ENCODE results near the gene MAL. TPM values are rescaled to one million over a fixed set of nuclear protein-coding genes. Genes with fewer than 3 reads are reported as not detected.

MAL gene
- polyA plus RNA-seq, 1 donor from 2014 or later: not detected

- H4K20me1 ChIP-seq (ENCODE audit: insufficient read depth): no peaks in the 10 kb centered on the region
- H3K79me2 ChIP-seq (replicated peaks; ENCODE audit: insufficient read depth, low read length): no peaks in the 10 kb centered on the region
- H3F3A ChIP-seq (ENCODE audit: insufficient read depth, low read length, poor library complexity, severe bottlenecking): no peaks in the 10 kb centered on the region
- H3K4me3 ChIP-seq (ENCODE audit: low read length): no peak overlapping the region
- no peaks in the 10 kb centered on the region for H3K36me3 ChIP-seq (ENCODE audit: insufficient read depth, low read length)
- H3K4me2 ChIP-seq (ENCODE audit: low read length): no peak overlapping the region
- peaks cover 8% of the 10 kb centered on the region for H3K9me3 ChIP-seq (ENCODE audit: low read length)
- no peak overlapping the region for H3K27ac ChIP-seq (ENCODE audit: low read length)
- H3K9ac ChIP-seq (ENCODE audit: low read length): no peak overlapping the region
- no peak for TF ChIP-seq EZH2 (IDR thresholded peaks at IDR 0.05; ENCODE audit: borderline replicate concordance, insufficient read depth, low read length, poor library complexity, severe bottlenecking)
- TF ChIP-seq EP300 (conservative IDR thresholded peaks at IDR 0.05; ENCODE audit: poor library complexity, severe bottlenecking): no peak
- no peak for TF ChIP-seq CTCF (IDR thresholded peaks at IDR 0.05; ENCODE audit: poor library complexity, severe bottlenecking)
- TF ChIP-seq POLR2AphosphoS5 (IDR thresholded peaks at IDR 0.05): no peak
- no peak for TF ChIP-seq MXI1 (conservative IDR thresholded peaks at IDR 0.05; ENCODE audit: poor library complexity, severe bottlenecking)
- no peak for TF ChIP-seq REST (IDR thresholded peaks at IDR 0.05; ENCODE audit: borderline replicate concordance)
- H3K9me2 ChIP-seq (ENCODE audit: insufficient read depth, low read length): no peaks in the 10 kb centered on the region
- no peak overlapping the region for H2AFZ ChIP-seq (ENCODE audit: low read depth, low read length)
- no peaks in the 10 kb centered on the region for H3K27me3 ChIP-seq (ENCODE audit: insufficient read depth, low read depth, low read length)
Observed at GRCh38 chr2:95040426-95040825, 14.9 kb downstream of the MAL start.

- H3K4me3 ChIP-seq (ENCODE audit: low read length): no peak overlapping the region
- peaks cover 8% of the 10 kb centered on the region for H3K9me3 ChIP-seq (ENCODE audit: low read length)
- no peak overlapping the region for H3K4me2 ChIP-seq (ENCODE audit: low read length)
- no peaks in the 10 kb centered on the region for H3K27me3 ChIP-seq (ENCODE audit: insufficient read depth, low read depth, low read length)
- TF ChIP-seq EZH2 (IDR thresholded peaks at IDR 0.05; ENCODE audit: borderline replicate concordance, insufficient read depth, low read length, poor library complexity, severe bottlenecking) (no peak), RAD21 (conservative IDR thresholded peaks at IDR 0.05) (no peak), CTCF (IDR thresholded peaks at IDR 0.05; ENCODE audit: poor library complexity, severe bottlenecking) (no peak), REST (IDR thresholded peaks at IDR 0.05; ENCODE audit: borderline replicate concordance) (no peak), MXI1 (conservative IDR thresholded peaks at IDR 0.05; ENCODE audit: poor library complexity, severe bottlenecking) (no peak), EP300 (conservative IDR thresholded peaks at IDR 0.05; ENCODE audit: poor library complexity, severe bottlenecking) (no peak), POLR2AphosphoS5 (IDR thresholded peaks at IDR 0.05) (no peak), TAF1 (IDR thresholded peaks at IDR 0.05; ENCODE audit: low read depth) (no peak), SMC3 (conservative IDR thresholded peaks at IDR 0.05; ENCODE audit: poor library complexity) (no peak)
- no peak overlapping the region for H3K9ac ChIP-seq (ENCODE audit: low read length)
- no peak overlapping the region for H2AFZ ChIP-seq (ENCODE audit: low read depth, low read length)
- H3K9me2 ChIP-seq (ENCODE audit: insufficient read depth, low read length): no peaks in the 10 kb centered on the region
- H4K20me1 ChIP-seq (ENCODE audit: insufficient read depth): no peaks in the 10 kb centered on the region
- H3K36me3 ChIP-seq (ENCODE audit: insufficient read depth, low read length): no peaks in the 10 kb centered on the region
- no peaks in the 10 kb centered on the region for H3F3A ChIP-seq (ENCODE audit: insufficient read depth, low read length, poor library complexity, severe bottlenecking)
- no peaks in the 10 kb centered on the region for H3K79me2 ChIP-seq (replicated peaks; ENCODE audit: insufficient read depth, low read length)
- H3K27ac ChIP-seq (ENCODE audit: low read length): no peak overlapping the region
Observed at GRCh38 chr2:95041060-95041823, 15.7 kb downstream of the MAL start.

Measured in neural cell (in vitro differentiated cells).